ENCODE data around the gene MRPL51.

- no peak for TF ChIP-seq CXXC5 (CRISPR knock-in tag; IDR thresholded peaks at IDR 0.05)
- TF ChIP-seq TAF15 (IDR thresholded peaks at IDR 0.05; ENCODE audit: low read depth, low read length): no peak
- TF ChIP-seq TEAD1 (CRISPR knock-in tag; IDR thresholded peaks at IDR 0.05): no peak
- TF ChIP-seq POLR2AphosphoS5 (IDR thresholded peaks at IDR 0.05; ENCODE audit: control insufficient read depth, insufficient read depth, low read depth, low read length): no peak
- TF ChIP-seq RAD21 (CRISPR knock-in tag; conservative IDR thresholded peaks at IDR 0.05 in 1 of 2, IDR thresholded peaks at IDR 0.05 in 1 of 2): no peak
Observed at GRCh38 chr12:6534695-6534944, 41.6 kb upstream of the MRPL51 start.
